Heart right ventricle (tissue), 16 donors: ENCODE measurements around the gene STXBP3. TPM values are rescaled to one million over a fixed set of nuclear protein-coding genes. Genes with fewer than 3 reads are reported as not detected.

ENCODE experiments used
- ATAC-seq, 8 donors: fragments of 200-7000 bp; cut with Tn5 transposase; one replicate each; pipeline ENCODE4 v1.9.1; 2020; ENCODE audit warnings: mild to moderate bottlenecking in 8 of 8, moderate library complexity in 8 of 8, moderate number of reproducible peaks in 1 of 8
- DNase-seq, 2 donors: peaks; one replicate each; pipeline ENCODE4 v3.0.0-alpha.2; 2020
- H3K27ac ChIP-seq, 10 donors: fragments of 200-600 bp; sonication (generic) in 2 of 10; one replicate each; pipeline versions ENCODE4 v1.5.0 to v1.8.0; 2020 to 2022; ENCODE audit warnings: mild to moderate bottlenecking in 3 of 10
- H3K27me3 ChIP-seq, 7 donors: fragments of 200-600 bp; one replicate each; pipeline ENCODE4 v1.8.0; 2021 to 2022; ENCODE audit warnings: mild to moderate bottlenecking in 2 of 7
- H3K36me3 ChIP-seq, 9 donors: fragments of 200-600 bp; sonication (generic) in 1 of 9; one replicate each; pipeline versions ENCODE4 v1.5.0 to v1.8.0; 2020 to 2022; ENCODE audit warnings: mild to moderate bottlenecking in 2 of 9
- H3K4me1 ChIP-seq, 9 donors: fragments of 200-600 bp; sonication (generic) in 1 of 9; one replicate each; pipeline versions ENCODE4 v1.5.0 to v1.8.0; 2020 to 2022; ENCODE audit warnings: mild to moderate bottlenecking in 4 of 9
- H3K4me3 ChIP-seq, 10 donors: fragments of 200-600 bp; sonication (generic) in 2 of 10; one replicate each; pipeline versions ENCODE4 v1.5.0 to v1.8.0; 2020 to 2022; ENCODE audit warnings: mild to moderate bottlenecking in 7 of 10, moderate library complexity in 2 of 10
- H3K9me3 ChIP-seq, 11 donors: fragments of 200-600 bp in 10 of 11; sonication (generic) in 2 of 11; one replicate each; pipeline versions ENCODE4 v1.5.0 to v1.8.0; 2013 to 2022; ENCODE audit warnings: mild to moderate bottlenecking in 2 of 11, control low read depth in 1 of 11, moderate library complexity in 1 of 11
- CTCF ChIP-seq, 9 donors: fragments of 200-600 bp; sonication (generic) in 2 of 9; IDR thresholded peaks; one replicate each; pipeline versions ENCODE4 v1.5.0 to v1.8.0; 2021 to 2022; ENCODE audit warnings: antibody characterized with exemption in 9 of 9, mild to moderate bottlenecking in 5 of 9, moderate library complexity in 1 of 9
- WGBS, 2 donors: extraction: QIAGEN DNeasy Blood & Tissue Kit; methylation state at CpG; one replicate each; pipeline ENCODE4 v1.1.7; 2013; ENCODE audit warnings: inconsistent platforms in 1 of 2; 5-methylcytosine and 5-hydroxymethylcytosine counted together
- intact Hi-C, 10 donors: fragments of 100-400 bp; cut with DNase I; formaldehyde crosslinking; loops; one replicate each; pipeline versions ENCODE4 v1.11.1 to v1.14.2; 2022
- polyA plus RNA-seq, 2 donors: library from polyadenylated mRNA; stranded (reverse); fragments of 200-250 nt; gene quantifications; one replicate each; pipeline ENCODE4 v1.2.3, GENCODE V29; 2013
- total RNA-seq, 10 donors: library from RNA; stranded (reverse); fragmentation: NEBNext Ultra II Directional in 3 of 10; extraction: Animal tissue kit (Norgen Biotek cat#: 25700) in 3 of 10; gene quantifications; one replicate each; pipeline versions ENCODE4 v1.2.1 to v1.2.4, GENCODE V29; 2021 to 2023
- donor health status: Arrhythmogenic right ventricular cardiomyopathy.
- donor health status: ischemic (EF 13 %, LVEDD 7.1; RV severe dilation, severe dysfunction).
- donor health status: healthy with polysubstance abuse.
- donor health status: DM: no; HTN: yes; CAD: no.
- donor health status: DM: no; HTN: no; CAD: no.
- donor health status: ischemic (EF 25% LVEDD 6.9; RV normal size, moderate dysfunction).
- donor health status: ischemic (EF 25% LVEDD 5.7; RV mildly dilated, moderate dysfunction).
- donor health status: healthy.
- donor health status: DM: yes; HTN: yes; CAD: no.
- donor health status: Ischemic cardiomyopathy.
- donor health status: ischemic (EF 35%, LVEDD 5.7; RV mildly dilated, moderate dysfunction).
- donor health status: nonischemic (EF 11% LVEDD 7.7; RV severe dilation, severe dysfunction).
- donor health status: DM: yes; HTN: yes; CAD: no.
- donor health status: PGD.
- donor health status: ischemic (EF 29% LVEDD 5.4; RV normal size, mild dysfunction).
- donor health status: nonischemic (EF 23%, LVEDD 6.1; RV moderate dilation, normal function).

Gene STXBP3
- total and polyA plus RNA-seq, 12 donors = 18.1 to 34.5 (median 22.9) TPM

GRCh38 chr1:108828074-108828961 is 81.8 kb downstream of the STXBP3 start:
- Histone ChIP-seq H3K4me1 (peaks cover 0 to 39% (median 24%) of the 10 kb centered on the region in 9 donors), H3K9me3 (peaks cover 0 to 8% (median 0%) of the 10 kb centered on the region in 11 donors), H3K4me3 (no peak overlapping the region), H3K36me3 (no peaks in the 10 kb centered on the region), H3K27me3 (no peaks in the 10 kb centered on the region), H3K27ac (peak overlapping the region in 8 of 10 donors; percentile 32 to 54 (median 40))
- intact Hi-C loops = loop anchor here in 9 of 10 donors (1.0 to 5.0 kb wide), 7 partner anchors 48 to 284 kb away; partner anchors contain the start of genes ELAPOR1 (in 1 of the 9) and GPSM2 (in 1 of the 9)
- peak; percentile 59 to 90 (median 82) for TF ChIP-seq CTCF (IDR thresholded peaks at IDR 0.05)
- DNase-seq (peak; percentile 73 to 82), ATAC-seq (peak; percentile 57 to 80 (median 70))
- WGBS, 2 donors = 25 to 26% methylated on average over 12 of the region's 12 CpGs

DNA sequence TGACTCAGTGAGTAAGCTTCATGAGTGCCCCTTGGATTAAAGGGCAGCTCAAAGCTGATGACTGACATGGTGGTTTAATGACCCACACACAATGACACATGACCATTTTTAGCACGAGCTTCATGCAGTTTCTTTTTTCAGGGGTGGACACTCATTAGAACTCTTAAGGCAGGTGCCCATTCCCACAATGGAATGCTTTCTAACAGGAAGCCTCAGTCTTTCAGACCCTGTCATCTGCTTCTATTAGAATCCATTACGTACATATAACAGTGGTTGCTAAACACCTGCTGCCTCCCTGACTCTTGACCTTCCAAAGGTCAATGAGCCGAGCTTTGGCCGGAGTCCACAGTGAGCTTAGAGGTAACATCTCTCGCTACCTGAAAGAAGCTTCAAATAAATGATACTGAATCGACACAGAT is 83.0 kb downstream of the STXBP3 start:
- no peaks in the 10 kb centered on the region for H3K27me3 ChIP-seq
- H3K36me3 ChIP-seq = no peaks in the 10 kb centered on the region
- WGBS, 2 donors = 68 to 74% methylated on average over 6 of the region's 6 CpGs
- ATAC-seq (peak in 1 of 8 donors; percentile 40), DNase-seq (no peak)
- no peak overlapping the region for H3K4me3 ChIP-seq
- H3K4me1 ChIP-seq = peaks cover 0 to 39% (median 24%) of the 10 kb centered on the region in 9 donors
- peaks cover 0 to 8% (median 0%) of the 10 kb centered on the region in 11 donors for H3K9me3 ChIP-seq
- no peak for TF ChIP-seq CTCF (IDR thresholded peaks at IDR 0.05)
- H3K27ac ChIP-seq = peak overlapping the region in 5 of 10 donors; percentile 54 to 82 (median 69)
- intact Hi-C loops = loop anchor here in 6 of 10 donors (2.0 to 5.0 kb wide), 5 partner anchors 47 to 283 kb away; partner anchors contain the start of genes ELAPOR1 (in 1 of the 6) and GPSM2 (in 1 of the 6)

DNA sequence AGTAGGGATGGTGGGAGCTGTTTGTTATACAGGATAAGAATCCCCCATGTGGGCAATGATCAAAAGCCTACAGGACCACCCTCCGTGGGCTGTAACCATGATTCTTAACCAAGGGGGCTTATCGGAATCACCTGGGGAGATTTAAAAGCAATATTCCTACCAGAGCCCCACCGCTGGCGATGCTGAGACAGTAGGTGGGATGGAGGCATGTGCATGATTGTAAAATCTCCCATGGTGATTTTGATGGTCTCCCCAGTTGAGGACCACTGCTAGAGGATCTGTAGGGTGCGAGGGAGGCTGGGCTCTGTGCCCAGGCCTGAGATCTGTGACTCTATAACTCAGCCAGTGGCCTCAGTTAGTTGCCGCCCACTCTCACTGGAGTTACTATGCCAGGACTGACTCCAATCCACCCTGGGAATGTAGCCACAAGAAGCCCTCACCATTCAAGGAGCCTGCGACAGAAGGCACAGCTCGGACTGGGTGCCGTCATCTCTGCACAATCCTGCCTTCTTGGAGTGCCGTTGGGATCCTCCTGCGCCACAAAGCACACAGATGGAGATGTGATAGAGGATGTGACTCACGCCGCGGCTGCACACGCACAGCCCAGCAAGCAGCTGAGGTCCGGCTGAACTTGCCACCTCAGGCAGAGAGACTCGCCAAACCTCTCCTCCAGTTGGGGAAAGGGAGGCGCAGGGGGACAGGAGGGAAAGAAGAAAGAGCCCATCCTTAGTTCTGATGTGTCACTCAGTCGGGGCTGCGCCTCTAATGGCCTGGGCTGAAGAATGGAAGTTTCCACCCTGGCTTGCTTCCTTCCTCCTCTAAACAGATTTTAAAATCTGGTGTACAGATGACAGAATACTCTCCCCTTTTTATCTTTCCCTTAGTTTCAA is 83.9 kb downstream of the STXBP3 start:
- intact Hi-C loops = loop anchor here in 1 of 10 donors (5.0 kb wide), 1 partner anchor 67 kb away; no protein-coding TSS in a partner anchor
- H3K4me3 ChIP-seq = peak overlapping the region in 5 of 10 donors; percentile 6 to 30 (median 11)

More for the DNA sequence above, 83.9 kb downstream of the STXBP3 start:
- ATAC-seq = peak; percentile 80 to 90 (median 86)
- WGBS, 2 donors = 52 to 61% methylated on average over 20 of the region's 20 CpGs
- Histone ChIP-seq H3K9me3 (peaks cover 0 to under 1% (median 0%) of the 10 kb centered on the region in 11 donors), H3K27ac (peak overlapping the region; percentile 26 to 82 (median 68)), H3K36me3 (no peaks in the 10 kb centered on the region), H3K4me1 (peaks cover 0 to 39% (median 24%) of the 10 kb centered on the region in 9 donors), H3K27me3 (no peaks in the 10 kb centered on the region)
- TF ChIP-seq CTCF (IDR thresholded peaks at IDR 0.05) = no peak
- DNase-seq = peak; percentile 62 to 73
